GM18505 (cell line): ENCODE data around the gene ZFYVE9.
"Not testable (repeated sequence)": the region's sequence is repeated elsewhere in the genome, so short reads cannot be mapped to it uniquely, and the experiment has no call there.

Source experiments
- ATAC-seq: cut with Tn5 transposase; IDR thresholded peaks from one replicate; pipeline ENCODE4 v1.9.1; 2021; ENCODE audit not compliant: unreplicated experiment
- POLR2A ChIP-seq: IDR thresholded peaks from 4 replicates; pipeline ENCODE4 v1.6.1; 2011; ENCODE audit warnings: borderline replicate concordance; ENCODE audit not compliant: insufficient read depth, insufficient read length; ENCODE audit errors: extremely low read depth

ZFYVE9 gene

GRCh38 chr1:52192024-52192423 is 50.1 kb downstream of the ZFYVE9 start:
- no peak for ATAC-seq
- TF ChIP-seq POLR2A: no peak

- no peak for ATAC-seq
- no peak for TF ChIP-seq POLR2A
Measured at GRCh38 chr1:52192436-52192835, 50.5 kb downstream of the ZFYVE9 start.

- TF ChIP-seq POLR2A: no peak
- ATAC-seq: no peak
Measured at GRCh38 chr1:52193985-52194384, 52.1 kb downstream of the ZFYVE9 start.

GRCh38 chr1:52195161-52195560 is 53.3 kb downstream of the ZFYVE9 start:
- ATAC-seq: no peak
- no peak for TF ChIP-seq POLR2A

GRCh38 chr1:52203935-52204625 is 62.2 kb downstream of the ZFYVE9 start:
- no peak for ATAC-seq
- no peak for TF ChIP-seq POLR2A

- TF ChIP-seq POLR2A: no peak
- ATAC-seq: no peak
Measured at GRCh38 chr1:52204696-52205095, 62.8 kb downstream of the ZFYVE9 start.

GRCh38 chr1:52206686-52207085 is 64.8 kb downstream of the ZFYVE9 start:
- not testable (repeated sequence) for ATAC-seq

- ATAC-seq: no peak
- TF ChIP-seq POLR2A: no peak
Measured at GRCh38 chr1:52209429-52209828, 67.5 kb downstream of the ZFYVE9 start.

- ATAC-seq: no peak
- no peak for TF ChIP-seq POLR2A
Measured at GRCh38 chr1:52210044-52210443, 68.2 kb downstream of the ZFYVE9 start.

- no peak for TF ChIP-seq POLR2A
- no peak for ATAC-seq
Measured at GRCh38 chr1:52216907-52217458, 75.1 kb downstream of the ZFYVE9 start.

GRCh38 chr1:52225174-52225573 is 83.3 kb downstream of the ZFYVE9 start:
- no peak for TF ChIP-seq POLR2A
- ATAC-seq: no peak

- no peak for ATAC-seq
- TF ChIP-seq POLR2A: no peak
Measured at GRCh38 chr1:52229494-52229893, 87.6 kb downstream of the ZFYVE9 start.

GRCh38 chr1:52233463-52233862 is 91.6 kb downstream of the ZFYVE9 start:
- no peak for ATAC-seq
- TF ChIP-seq POLR2A: no peak

- TF ChIP-seq POLR2A: no peak
- ATAC-seq: no peak
Measured at GRCh38 chr1:52234014-52234413, 92.1 kb downstream of the ZFYVE9 start.

- no peak for TF ChIP-seq POLR2A
- ATAC-seq: no peak
Measured at GRCh38 chr1:52234708-52235107, 92.8 kb downstream of the ZFYVE9 start.
